GM21529 (cell line): ENCODE measurements around the gene UBE2E3.
"Not testable (repeated sequence)": the region's sequence is repeated elsewhere in the genome, so short reads cannot be mapped to it uniquely, and the experiment has no call there.

Experiments used
- ATAC-seq: cut with Tn5 transposase; IDR thresholded peaks from one replicate; pipeline ENCODE4 v1.9.1; 2021; ENCODE audit not compliant: unreplicated experiment

The UBE2E3 gene

GRCh38 chr2:181072486-181073235 is 92.3 kb downstream of the UBE2E3 start:
- ATAC-seq = no peak

GRCh38 chr2:181073896-181074295 is 93.5 kb downstream of the UBE2E3 start:
- ATAC-seq = no peak

- ATAC-seq = no peak
These were observed 94.1 kb downstream of the UBE2E3 start for GRCh38 chr2:181074457-181074856.

- ATAC-seq = no peak
These were observed 96.3 kb downstream of the UBE2E3 start for GRCh38 chr2:181076658-181077057.

GRCh38 chr2:181077128-181077709 is 96.8 kb downstream of the UBE2E3 start:
- peak; percentile 95 for ATAC-seq

- no peak for ATAC-seq
These were observed 102.7 kb downstream of the UBE2E3 start for GRCh38 chr2:181083140-181083539.

- ATAC-seq = no peak
These were observed 105.3 kb downstream of the UBE2E3 start for GRCh38 chr2:181085734-181086133.

GRCh38 chr2:181091920-181092319 is 111.5 kb downstream of the UBE2E3 start:
- ATAC-seq = not testable (repeated sequence)

- ATAC-seq = no peak
These were observed 115.1 kb downstream of the UBE2E3 start for GRCh38 chr2:181095486-181095885.

- no peak for ATAC-seq
These were observed 123.3 kb downstream of the UBE2E3 start for GRCh38 chr2:181103659-181104058.

GRCh38 chr2:181104512-181105115 is 124.2 kb downstream of the UBE2E3 start:
- no peak for ATAC-seq

GRCh38 chr2:181105562-181105961 is 125.2 kb downstream of the UBE2E3 start:
- ATAC-seq = no peak

- no peak for ATAC-seq
These were observed 125.8 kb downstream of the UBE2E3 start for GRCh38 chr2:181106229-181106628.

- ATAC-seq = peak; percentile 99
These were observed 126.6 kb downstream of the UBE2E3 start for GRCh38 chr2:181106789-181107627.

GRCh38 chr2:181107628-181107945 is 127.2 kb downstream of the UBE2E3 start:
- no peak for ATAC-seq

GRCh38 chr2:181111059-181111458 is 130.7 kb downstream of the UBE2E3 start:
- no peak for ATAC-seq

GRCh38 chr2:181112916-181113315 is 132.5 kb downstream of the UBE2E3 start:
- no peak for ATAC-seq
